ENCODE results near the gene ACVR2B. TPM values are rescaled to one million over a fixed set of nuclear protein-coding genes. Genes with fewer than 3 reads are reported as not detected.

Gene ACVR2B
- polyA plus RNA-seq, 1 donor from 2014 or later, result 33.3 TPM

DNA sequence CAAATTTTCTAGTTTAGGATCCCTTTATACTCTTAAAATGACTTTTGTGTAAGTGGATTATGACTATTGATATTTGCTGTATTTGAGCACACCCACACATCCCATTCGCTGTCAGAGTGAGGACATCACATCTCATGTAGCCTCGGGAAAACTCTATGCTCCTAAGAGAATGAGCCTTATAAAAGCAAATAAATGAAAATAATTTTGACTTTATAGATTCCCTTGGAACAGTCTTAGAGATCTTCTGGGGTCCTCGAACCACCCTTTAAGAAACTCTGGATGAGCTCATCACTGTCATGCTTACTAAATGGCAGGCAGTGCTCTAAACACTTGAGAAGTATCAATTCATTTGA lies 26.4 kb downstream of the ACVR2B start:
- Histone ChIP-seq H3K4me2 (ENCODE audit: low read length) (no peak overlapping the region), H3K4me3 (ENCODE audit: low read length) (no peak overlapping the region), H3K36me3 (ENCODE audit: insufficient read depth, low read length) (peaks cover 4% of the 10 kb centered on the region), H2AFZ (ENCODE audit: low read depth, low read length) (no peak overlapping the region), H3K9me3 (ENCODE audit: low read length) (no peaks in the 10 kb centered on the region), H3F3A (ENCODE audit: insufficient read depth, low read length, poor library complexity, severe bottlenecking) (no peaks in the 10 kb centered on the region), H3K27me3 (ENCODE audit: insufficient read depth, low read depth, low read length) (no peaks in the 10 kb centered on the region), H3K79me2 (replicated peaks; ENCODE audit: insufficient read depth, low read length) (peaks cover 13% of the 10 kb centered on the region), H3K9ac (ENCODE audit: low read length) (no peak overlapping the region), H4K20me1 (ENCODE audit: insufficient read depth) (peaks cover 5% of the 10 kb centered on the region), H3K9me2 (ENCODE audit: insufficient read depth, low read length) (no peaks in the 10 kb centered on the region), H3K27ac (ENCODE audit: low read length) (no peak overlapping the region)
- peak; percentile 1 for TF ChIP-seq SMC3 (conservative IDR thresholded peaks at IDR 0.05; ENCODE audit: poor library complexity)
- TF ChIP-seq, protein P1, sequence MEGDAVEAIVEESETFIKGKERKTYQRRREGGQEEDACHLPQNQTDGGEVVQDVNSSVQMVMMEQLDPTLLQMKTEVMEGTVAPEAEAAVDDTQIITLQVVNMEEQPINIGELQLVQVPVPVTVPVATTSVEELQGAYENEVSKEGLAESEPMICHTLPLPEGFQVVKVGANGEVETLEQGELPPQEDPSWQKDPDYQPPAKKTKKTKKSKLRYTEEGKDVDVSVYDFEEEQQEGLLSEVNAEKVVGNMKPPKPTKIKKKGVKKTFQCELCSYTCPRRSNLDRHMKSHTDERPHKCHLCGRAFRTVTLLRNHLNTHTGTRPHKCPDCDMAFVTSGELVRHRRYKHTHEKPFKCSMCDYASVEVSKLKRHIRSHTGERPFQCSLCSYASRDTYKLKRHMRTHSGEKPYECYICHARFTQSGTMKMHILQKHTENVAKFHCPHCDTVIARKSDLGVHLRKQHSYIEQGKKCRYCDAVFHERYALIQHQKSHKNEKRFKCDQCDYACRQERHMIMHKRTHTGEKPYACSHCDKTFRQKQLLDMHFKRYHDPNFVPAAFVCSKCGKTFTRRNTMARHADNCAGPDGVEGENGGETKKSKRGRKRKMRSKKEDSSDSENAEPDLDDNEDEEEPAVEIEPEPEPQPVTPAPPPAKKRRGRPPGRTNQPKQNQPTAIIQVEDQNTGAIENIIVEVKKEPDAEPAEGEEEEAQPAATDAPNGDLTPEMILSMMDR (IDR thresholded peaks at IDR 0.05; ENCODE audit: poor library complexity, severe bottlenecking), result peak; percentile 0
- no peak for TF ChIP-seq EP300 (conservative IDR thresholded peaks at IDR 0.05; ENCODE audit: poor library complexity, severe bottlenecking)
- no peak for TF ChIP-seq POLR2AphosphoS5 (IDR thresholded peaks at IDR 0.05)
- TF ChIP-seq, protein P2, sequence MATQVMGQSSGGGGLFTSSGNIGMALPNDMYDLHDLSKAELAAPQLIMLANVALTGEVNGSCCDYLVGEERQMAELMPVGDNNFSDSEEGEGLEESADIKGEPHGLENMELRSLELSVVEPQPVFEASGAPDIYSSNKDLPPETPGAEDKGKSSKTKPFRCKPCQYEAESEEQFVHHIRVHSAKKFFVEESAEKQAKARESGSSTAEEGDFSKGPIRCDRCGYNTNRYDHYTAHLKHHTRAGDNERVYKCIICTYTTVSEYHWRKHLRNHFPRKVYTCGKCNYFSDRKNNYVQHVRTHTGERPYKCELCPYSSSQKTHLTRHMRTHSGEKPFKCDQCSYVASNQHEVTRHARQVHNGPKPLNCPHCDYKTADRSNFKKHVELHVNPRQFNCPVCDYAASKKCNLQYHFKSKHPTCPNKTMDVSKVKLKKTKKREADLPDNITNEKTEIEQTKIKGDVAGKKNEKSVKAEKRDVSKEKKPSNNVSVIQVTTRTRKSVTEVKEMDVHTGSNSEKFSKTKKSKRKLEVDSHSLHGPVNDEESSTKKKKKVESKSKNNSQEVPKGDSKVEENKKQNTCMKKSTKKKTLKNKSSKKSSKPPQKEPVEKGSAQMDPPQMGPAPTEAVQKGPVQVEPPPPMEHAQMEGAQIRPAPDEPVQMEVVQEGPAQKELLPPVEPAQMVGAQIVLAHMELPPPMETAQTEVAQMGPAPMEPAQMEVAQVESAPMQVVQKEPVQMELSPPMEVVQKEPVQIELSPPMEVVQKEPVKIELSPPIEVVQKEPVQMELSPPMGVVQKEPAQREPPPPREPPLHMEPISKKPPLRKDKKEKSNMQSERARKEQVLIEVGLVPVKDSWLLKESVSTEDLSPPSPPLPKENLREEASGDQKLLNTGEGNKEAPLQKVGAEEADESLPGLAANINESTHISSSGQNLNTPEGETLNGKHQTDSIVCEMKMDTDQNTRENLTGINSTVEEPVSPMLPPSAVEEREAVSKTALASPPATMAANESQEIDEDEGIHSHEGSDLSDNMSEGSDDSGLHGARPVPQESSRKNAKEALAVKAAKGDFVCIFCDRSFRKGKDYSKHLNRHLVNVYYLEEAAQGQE (IDR thresholded peaks at IDR 0.05; ENCODE audit: borderline replicate concordance), result no peak
- TF ChIP-seq MXI1 (conservative IDR thresholded peaks at IDR 0.05; ENCODE audit: poor library complexity, severe bottlenecking), result no peak
- TF ChIP-seq EZH2 (IDR thresholded peaks at IDR 0.05; ENCODE audit: borderline replicate concordance, insufficient read depth, low read length, poor library complexity, severe bottlenecking), result no peak
- no peak for TF ChIP-seq RAD21 (conservative IDR thresholded peaks at IDR 0.05)
- no peak for TF ChIP-seq TAF1 (IDR thresholded peaks at IDR 0.05; ENCODE audit: low read depth)

DNA sequence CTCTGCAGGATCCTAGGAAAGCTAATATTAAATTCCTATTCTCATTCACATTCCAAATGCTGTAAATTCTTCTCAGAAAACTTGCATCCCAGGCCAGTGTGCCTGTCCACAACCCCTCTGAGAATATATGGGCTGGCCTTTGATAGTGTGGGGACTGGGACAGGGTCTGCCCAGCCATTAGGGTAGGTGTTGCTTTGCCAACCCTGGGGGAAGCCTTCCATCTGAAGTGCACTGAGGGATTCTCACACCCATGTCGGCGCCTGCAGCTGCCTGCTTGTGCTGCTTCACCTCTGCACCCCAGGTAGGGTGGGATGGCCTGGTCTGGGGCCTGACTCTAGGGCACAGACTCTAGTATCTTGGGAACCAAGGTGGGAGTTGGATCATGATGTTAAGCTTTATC lies 27.2 kb downstream of the ACVR2B start:
- Histone ChIP-seq H3K27ac (ENCODE audit: low read length) (no peak overlapping the region), H4K20me1 (ENCODE audit: insufficient read depth) (peaks cover 5% of the 10 kb centered on the region), H3F3A (ENCODE audit: insufficient read depth, low read length, poor library complexity, severe bottlenecking) (no peaks in the 10 kb centered on the region), H3K9me2 (ENCODE audit: insufficient read depth, low read length) (no peaks in the 10 kb centered on the region), H3K9me3 (ENCODE audit: low read length) (no peaks in the 10 kb centered on the region), H3K27me3 (ENCODE audit: insufficient read depth, low read depth, low read length) (no peaks in the 10 kb centered on the region), H3K9ac (ENCODE audit: low read length) (no peak overlapping the region), H3K36me3 (ENCODE audit: insufficient read depth, low read length) (peaks cover 4% of the 10 kb centered on the region), H3K79me2 (replicated peaks; ENCODE audit: insufficient read depth, low read length) (peaks cover 4% of the 10 kb centered on the region), H3K4me3 (ENCODE audit: low read length) (no peak overlapping the region), H2AFZ (ENCODE audit: low read depth, low read length) (no peak overlapping the region), H3K4me2 (ENCODE audit: low read length) (no peak overlapping the region)
- no peak for TF ChIP-seq MXI1 (conservative IDR thresholded peaks at IDR 0.05; ENCODE audit: poor library complexity, severe bottlenecking)

DNA sequence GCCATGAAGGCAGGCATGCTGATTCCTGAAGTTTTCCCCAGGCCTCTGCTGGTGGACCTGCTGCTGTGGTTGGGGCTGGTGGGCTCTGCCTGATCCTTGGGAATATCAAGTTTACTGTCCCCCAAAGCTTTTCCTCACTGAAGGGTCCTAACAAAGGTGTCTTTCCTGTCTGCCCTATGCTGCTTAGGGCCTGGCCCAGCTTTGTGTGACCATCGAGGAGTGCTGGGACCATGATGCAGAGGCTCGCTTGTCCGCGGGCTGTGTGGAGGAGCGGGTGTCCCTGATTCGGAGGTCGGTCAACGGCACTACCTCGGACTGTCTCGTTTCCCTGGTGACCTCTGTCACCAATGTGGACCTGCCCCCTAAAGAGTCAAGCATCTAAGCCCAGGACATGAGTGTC lies 29.3 kb downstream of the ACVR2B start:
- no peak for TF ChIP-seq TAF1 (IDR thresholded peaks at IDR 0.05; ENCODE audit: low read depth)
- TF ChIP-seq, protein P2 (IDR thresholded peaks at IDR 0.05; ENCODE audit: borderline replicate concordance), result no peak
- no peak for TF ChIP-seq RAD21 (conservative IDR thresholded peaks at IDR 0.05)
- TF ChIP-seq, protein P1 (IDR thresholded peaks at IDR 0.05; ENCODE audit: poor library complexity, severe bottlenecking), result no peak
- no peak for TF ChIP-seq POLR2AphosphoS5 (IDR thresholded peaks at IDR 0.05)
- TF ChIP-seq EZH2 (IDR thresholded peaks at IDR 0.05; ENCODE audit: borderline replicate concordance, insufficient read depth, low read length, poor library complexity, severe bottlenecking), result no peak
- TF ChIP-seq SMC3 (conservative IDR thresholded peaks at IDR 0.05; ENCODE audit: poor library complexity), result no peak
- no peak for TF ChIP-seq EP300 (conservative IDR thresholded peaks at IDR 0.05; ENCODE audit: poor library complexity, severe bottlenecking)
- no peak for TF ChIP-seq MXI1 (conservative IDR thresholded peaks at IDR 0.05; ENCODE audit: poor library complexity, severe bottlenecking)
- Histone ChIP-seq H2AFZ (ENCODE audit: low read depth, low read length) (no peak overlapping the region), H4K20me1 (ENCODE audit: insufficient read depth) (peaks cover 3% of the 10 kb centered on the region), H3K9me2 (ENCODE audit: insufficient read depth, low read length) (no peaks in the 10 kb centered on the region), H3K4me2 (ENCODE audit: low read length) (no peak overlapping the region), H3K9ac (ENCODE audit: low read length) (no peak overlapping the region), H3K9me3 (ENCODE audit: low read length) (no peaks in the 10 kb centered on the region), H3K36me3 (ENCODE audit: insufficient read depth, low read length) (peaks cover 9% of the 10 kb centered on the region), H3K27me3 (ENCODE audit: insufficient read depth, low read depth, low read length) (no peaks in the 10 kb centered on the region), H3F3A (ENCODE audit: insufficient read depth, low read length, poor library complexity, severe bottlenecking) (no peaks in the 10 kb centered on the region), H3K27ac (ENCODE audit: low read length) (no peak overlapping the region), H3K4me3 (ENCODE audit: low read length) (no peak overlapping the region), H3K79me2 (replicated peaks; ENCODE audit: insufficient read depth, low read length) (no peaks in the 10 kb centered on the region)
